Pancreas (tissue), 10 donors: ENCODE measurements around the gene PTTG1. TPM values are rescaled to one million over a fixed set of nuclear protein-coding genes. Genes with fewer than 3 reads are reported as not detected.

Source experiments
- ATAC-seq, 4 donors: fragments of 200-7000 bp; cut with Tn5 transposase; one replicate each; pipeline versions ENCODE4 v1.8.0 to v1.9.1; 2020; ENCODE audit warnings: mild to moderate bottlenecking in 4 of 4, moderate library complexity in 4 of 4
- DNase-seq, 6 donors: peaks; one replicate each; pipeline ENCODE4 v3.0.0-alpha.2; 2020
- FAIRE-seq: peaks from 2 replicates; lab custom pipeline; 2012; peaks lifted over from hg19 to GRCh38; lab: Jason Lieb, UNC
- H3K27ac ChIP-seq, 4 donors: fragments of 200-600 bp; sonication (generic); 1 replicate in 3 of 4; 2 replicates in 1 of 4; pipeline versions ENCODE4 v1.5.0 to v1.8.0; 2020
- H3K27me3 ChIP-seq, 4 donors: fragments of 200-600 bp; one replicate each; pipeline ENCODE4 v1.8.0; 2021
- H3K36me3 ChIP-seq, 3 donors: fragments of 200-600 bp; sonication (generic) in 1 of 3; one replicate each; pipeline versions ENCODE4 v1.5.0 to v1.8.0; 2020 to 2021
- H3K4me1 ChIP-seq, 3 donors: fragments of 200-600 bp; one replicate each; pipeline ENCODE4 v1.8.0; 2021
- H3K4me3 ChIP-seq, 4 donors: fragments of 200-600 bp; sonication (generic) in 2 of 4; one replicate each; pipeline versions ENCODE4 v1.5.0 to v1.8.0; 2020 to 2021
- H3K9me3 ChIP-seq, 4 donors: fragments of 200-600 bp; one replicate each; pipeline ENCODE4 v1.8.0; 2021
- CTCF ChIP-seq, 4 donors: fragments of 200-600 bp; sonication (generic) in 3 of 4; IDR thresholded peaks; one replicate each; pipeline versions ENCODE4 v1.5.0 to v1.8.0; 2021; ENCODE audit warnings: antibody characterized with exemption in 4 of 4
- WGBS, 2 donors: extraction: QIAGEN DNeasy Blood & Tissue Kit; methylation state at CpG; one replicate each; pipeline ENCODE4 v1.1.7; 2013; 5-methylcytosine and 5-hydroxymethylcytosine counted together
- intact Hi-C, 3 donors: fragments of 100-400 bp; cut with DNase I; formaldehyde crosslinking; loops; one replicate each; pipeline versions ENCODE4 v1.11.1 to v1.14.2; 2022
- polyA plus RNA-seq, 2 donors: library from polyadenylated mRNA; stranded (reverse); fragments of 200-250 nt; gene quantifications; one replicate each; pipeline ENCODE4 v1.2.3, GENCODE V29; 2013
- total RNA-seq, 6 donors: library from RNA; stranded (reverse); fragmentation: NEBNext Ultra II Directional in 4 of 6; extraction: Animal tissue kit (Norgen Biotek cat#: 25700) in 4 of 6; gene quantifications; one replicate each; pipeline versions ENCODE4 v1.2.1 to v1.2.4, GENCODE V29; 2021 to 2023
- donor health status: healthy with polysubstance abuse.
- donor health status: DM: no; HTN: no; CAD: no; lungs with moderate emphysema.
- donor health status: DM: no; HTN: no; CAD: no.
- donor health status: control.
- donor health status: control.
- donor health status: Bipolar disorder and iron deficiency.
- donor health status: DM: yes; HTN: yes; CAD: no.
- donor health status: DM: no; HTN: no; CAD: no.
- donor health status: DM: no; HTN: no; CAD: no.
- donor health status: DM: yes; HTN: yes; CAD: no.

The PTTG1 gene
- total and polyA plus RNA-seq, 8 donors: 0.31 to 2.7 (median 1.3) TPM; not detected in 1

GRCh38 chr5:160460377-160461049 is 38.9 kb downstream of the PTTG1 start:
- DNase-seq (no peak), FAIRE-seq (no peak), ATAC-seq (no peak)
- H3K4me1 ChIP-seq: peaks cover 0 to 6% (median 0%) of the 10 kb centered on the region in 3 donors
- no peaks in the 10 kb centered on the region for H3K36me3 ChIP-seq
- H3K27ac ChIP-seq: no peak overlapping the region
- intact Hi-C loops: no loop called here
- no peaks in the 10 kb centered on the region for H3K9me3 ChIP-seq
- 80 to 88% methylated on average over 4 of the region's 4 CpGs for WGBS, 2 donors
- TF ChIP-seq CTCF (IDR thresholded peaks at IDR 0.05): no peak
- H3K27me3 ChIP-seq: no peaks in the 10 kb centered on the region
- H3K4me3 ChIP-seq: no peak overlapping the region

GRCh38 chr5:160461378-160461777 is 39.7 kb downstream of the PTTG1 start:
- no peak for ATAC-seq
- no peak overlapping the region for H3K4me3 ChIP-seq
- peaks cover 0 to 10% (median 0%) of the 10 kb centered on the region in 3 donors for H3K4me1 ChIP-seq
- 84 to 97% methylated on average over 6 of the region's 6 CpGs for WGBS, 2 donors
- H3K9me3 ChIP-seq: no peaks in the 10 kb centered on the region
- no peak overlapping the region for H3K27ac ChIP-seq
- intact Hi-C loops: no loop called here
- no peaks in the 10 kb centered on the region for H3K36me3 ChIP-seq
- no peak for FAIRE-seq
- no peak for DNase-seq
- H3K27me3 ChIP-seq: no peaks in the 10 kb centered on the region
- no peak for TF ChIP-seq CTCF (IDR thresholded peaks at IDR 0.05)

- no peaks in the 10 kb centered on the region for H3K27me3 ChIP-seq
- no peaks in the 10 kb centered on the region for H3K9me3 ChIP-seq
- no peak for TF ChIP-seq CTCF (IDR thresholded peaks at IDR 0.05)
- 90 to 98% methylated on average over 2 of the region's 2 CpGs for WGBS, 2 donors
- intact Hi-C loops: no loop called here
- H3K4me1 ChIP-seq: peaks cover 0 to 18% (median 8%) of the 10 kb centered on the region in 3 donors
- H3K27ac ChIP-seq: no peak overlapping the region
- ATAC-seq (no peak), DNase-seq (no peak), FAIRE-seq (no peak)
- no peaks in the 10 kb centered on the region for H3K36me3 ChIP-seq
- no peak overlapping the region for H3K4me3 ChIP-seq
Observed at GRCh38 chr5:160462167-160462566, 40.5 kb downstream of the PTTG1 start.

GRCh38 chr5:160463227-160463626 is 41.6 kb downstream of the PTTG1 start:
- H3K27ac ChIP-seq: peak overlapping the region in 1 of 4 donors; percentile 55
- DNase-seq (no peak), ATAC-seq (no peak), FAIRE-seq (no peak)
- H3K4me3 ChIP-seq: no peak overlapping the region
- intact Hi-C loops: no loop called here
- no peak for TF ChIP-seq CTCF (IDR thresholded peaks at IDR 0.05)
- peaks cover 4 to 27% (median 16%) of the 10 kb centered on the region in 3 donors for H3K4me1 ChIP-seq
- no peaks in the 10 kb centered on the region for H3K9me3 ChIP-seq
- 94% methylated on average over 4 of the region's 4 CpGs for WGBS, 2 donors
- no peaks in the 10 kb centered on the region for H3K36me3 ChIP-seq
- H3K27me3 ChIP-seq: no peaks in the 10 kb centered on the region
